ENCODE measurements around the gene ZNF574. TPM values are rescaled to one million over a fixed set of nuclear protein-coding genes. Genes with fewer than 3 reads are reported as not detected.

ZNF574 gene
- total and polyA plus RNA-seq, 2 donors from 2014 or later: 7.2 to 12.7 TPM

DNA sequence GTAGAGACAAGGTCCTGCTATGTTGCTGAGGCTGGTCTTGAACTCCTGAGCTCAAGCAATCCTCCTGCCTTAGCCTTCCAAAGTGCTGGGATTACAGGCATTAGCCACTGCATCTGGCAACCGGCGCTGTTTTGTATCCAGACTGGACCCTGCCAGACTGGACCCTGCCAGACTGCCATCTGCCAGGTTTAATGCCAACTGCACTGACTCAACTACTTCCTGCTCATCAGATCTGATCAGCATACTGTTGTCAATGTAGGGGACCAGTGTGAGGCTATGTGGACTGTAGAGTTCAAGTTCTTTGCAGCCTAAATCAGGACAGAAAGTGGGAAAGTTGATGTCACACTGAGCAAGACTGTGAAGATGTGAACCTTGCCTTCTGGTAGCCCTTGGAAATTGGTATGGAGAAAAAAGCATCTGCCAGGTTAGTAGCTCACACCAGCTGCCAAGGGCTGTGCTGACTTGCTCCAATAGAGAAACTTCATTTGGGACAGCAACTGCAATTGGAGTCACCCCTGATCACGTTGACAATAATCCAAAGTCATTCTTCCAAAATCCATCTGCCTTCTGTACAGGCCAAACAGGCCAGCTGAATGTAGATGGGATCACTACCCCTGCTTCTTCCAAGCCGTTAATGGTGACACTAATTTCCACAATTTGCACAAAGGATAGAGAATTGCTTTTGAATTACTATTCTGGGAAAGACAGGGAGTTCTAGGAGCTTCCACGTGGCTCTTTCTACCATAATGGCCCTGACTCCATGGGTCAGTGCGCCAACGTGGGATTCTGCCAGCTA lies 45.1 kb upstream of the ZNF574 start:
- no peak overlapping the region for H3K9ac ChIP-seq (ENCODE audit: low read length in 3 of 3)
- no peaks in the 10 kb centered on the region for H3K4me1 ChIP-seq (ENCODE audit: control insufficient read depth in 2 of 3, insufficient read depth in 2 of 3, low read depth in 1 of 3, low read length in 3 of 3)
- H3K27me3 ChIP-seq (ENCODE audit: control insufficient read depth, insufficient read depth, low read length): no peaks in the 10 kb centered on the region
- no peaks in the 10 kb centered on the region for H3K9me3 ChIP-seq (ENCODE audit: control insufficient read depth in 2 of 3, insufficient read depth in 1 of 3, low read length in 3 of 3)
- H3K4me3 ChIP-seq (ENCODE audit: low read length in 3 of 3): no peak overlapping the region
- TF ChIP-seq, protein P1, sequence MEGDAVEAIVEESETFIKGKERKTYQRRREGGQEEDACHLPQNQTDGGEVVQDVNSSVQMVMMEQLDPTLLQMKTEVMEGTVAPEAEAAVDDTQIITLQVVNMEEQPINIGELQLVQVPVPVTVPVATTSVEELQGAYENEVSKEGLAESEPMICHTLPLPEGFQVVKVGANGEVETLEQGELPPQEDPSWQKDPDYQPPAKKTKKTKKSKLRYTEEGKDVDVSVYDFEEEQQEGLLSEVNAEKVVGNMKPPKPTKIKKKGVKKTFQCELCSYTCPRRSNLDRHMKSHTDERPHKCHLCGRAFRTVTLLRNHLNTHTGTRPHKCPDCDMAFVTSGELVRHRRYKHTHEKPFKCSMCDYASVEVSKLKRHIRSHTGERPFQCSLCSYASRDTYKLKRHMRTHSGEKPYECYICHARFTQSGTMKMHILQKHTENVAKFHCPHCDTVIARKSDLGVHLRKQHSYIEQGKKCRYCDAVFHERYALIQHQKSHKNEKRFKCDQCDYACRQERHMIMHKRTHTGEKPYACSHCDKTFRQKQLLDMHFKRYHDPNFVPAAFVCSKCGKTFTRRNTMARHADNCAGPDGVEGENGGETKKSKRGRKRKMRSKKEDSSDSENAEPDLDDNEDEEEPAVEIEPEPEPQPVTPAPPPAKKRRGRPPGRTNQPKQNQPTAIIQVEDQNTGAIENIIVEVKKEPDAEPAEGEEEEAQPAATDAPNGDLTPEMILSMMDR (IDR thresholded peaks at IDR 0.05; ENCODE audit: borderline replicate concordance, extremely low read depth, insufficient read depth): no peak
- FAIRE-seq (no peak), DNase-seq (no peak)
- no peak overlapping the region for H3K27ac ChIP-seq (ENCODE audit: low read depth in 2 of 2, low read length in 2 of 2)
- intact Hi-C loops (cut with DNase I): no loop called here
- no peaks in the 10 kb centered on the region for H3K36me3 ChIP-seq (ENCODE audit: control insufficient read depth in 2 of 3, insufficient read depth in 3 of 3, low read length in 3 of 3)

DNA sequence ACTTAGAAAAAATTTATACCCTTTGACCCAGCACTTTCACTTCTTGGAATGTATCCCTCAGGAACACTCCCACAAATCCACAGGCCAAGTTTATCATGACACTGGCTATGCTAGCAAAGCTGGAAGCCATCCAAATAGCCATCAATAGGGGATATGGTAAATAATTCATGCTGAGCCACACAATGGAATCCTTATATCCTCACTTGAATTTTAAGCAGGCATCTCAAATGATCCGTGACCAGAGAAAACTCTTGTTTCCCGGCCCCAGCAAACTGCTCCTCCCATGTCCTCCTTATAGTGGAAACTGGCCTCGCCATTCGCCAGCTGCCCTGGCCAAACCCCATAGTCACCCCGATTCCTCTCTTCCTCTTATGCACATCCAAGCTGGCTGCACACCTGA lies 43.5 kb upstream of the ZNF574 start:
- H3K27ac ChIP-seq (ENCODE audit: low read depth in 2 of 2, low read length in 2 of 2): no peak overlapping the region
- intact Hi-C loops (cut with DNase I): no loop called here
- no peak for FAIRE-seq
- H3K36me3 ChIP-seq (ENCODE audit: control insufficient read depth in 2 of 3, insufficient read depth in 3 of 3, low read length in 3 of 3): no peaks in the 10 kb centered on the region
- no peaks in the 10 kb centered on the region for H3K4me1 ChIP-seq (ENCODE audit: control insufficient read depth in 2 of 3, insufficient read depth in 2 of 3, low read depth in 1 of 3, low read length in 3 of 3)
- TF ChIP-seq, protein P1 (IDR thresholded peaks at IDR 0.05; ENCODE audit: borderline replicate concordance, extremely low read depth, insufficient read depth): no peak
- no peaks in the 10 kb centered on the region for H3K9me3 ChIP-seq (ENCODE audit: control insufficient read depth in 2 of 3, insufficient read depth in 1 of 3, low read length in 3 of 3)
- H3K27me3 ChIP-seq (ENCODE audit: control insufficient read depth, insufficient read depth, low read length): no peaks in the 10 kb centered on the region
- peak in 3 of 5 donors; percentile 26 to 79 (median 75) for DNase-seq
- H3K4me3 ChIP-seq (ENCODE audit: low read length in 3 of 3): no peak overlapping the region
- H3K9ac ChIP-seq (ENCODE audit: low read length in 3 of 3): no peak overlapping the region

- intact Hi-C loops (cut with DNase I): no loop called here
- H3K4me3 ChIP-seq (ENCODE audit: low read length in 3 of 3): no peak overlapping the region
- no peaks in the 10 kb centered on the region for H3K27me3 ChIP-seq (ENCODE audit: control insufficient read depth, insufficient read depth, low read length)
- no peaks in the 10 kb centered on the region for H3K4me1 ChIP-seq (ENCODE audit: control insufficient read depth in 2 of 3, insufficient read depth in 2 of 3, low read depth in 1 of 3, low read length in 3 of 3)
- no peak overlapping the region for H3K9ac ChIP-seq (ENCODE audit: low read length in 3 of 3)
- TF ChIP-seq, protein P1 (IDR thresholded peaks at IDR 0.05; ENCODE audit: borderline replicate concordance, extremely low read depth, insufficient read depth): no peak
- FAIRE-seq (no peak), DNase-seq (no peak)
- no peak overlapping the region for H3K27ac ChIP-seq (ENCODE audit: low read depth in 2 of 2, low read length in 2 of 2)
- no peaks in the 10 kb centered on the region for H3K36me3 ChIP-seq (ENCODE audit: control insufficient read depth in 2 of 3, insufficient read depth in 3 of 3, low read length in 3 of 3)
- no peaks in the 10 kb centered on the region for H3K9me3 ChIP-seq (ENCODE audit: control insufficient read depth in 2 of 3, insufficient read depth in 1 of 3, low read length in 3 of 3)
Measured at GRCh38 chr19:42033413-42033812, 42.6 kb upstream of the ZNF574 start.
